Kidney epithelial cell (primary cell): ENCODE measurements around the gene CST5. TPM values are rescaled to one million over a fixed set of nuclear protein-coding genes. Genes with fewer than 3 reads are reported as not detected.

Experiments
- DNase-seq: peaks from one replicate; pipeline ENCODE4 v3.0.0-alpha.2; 2010; ENCODE audit warnings: low read depth
- H3K27me3 ChIP-seq: 2 replicates; pipeline ENCODE4 v1.6.0; 2011; ENCODE audit warnings: low read length; ENCODE audit not compliant: control insufficient read depth, insufficient read depth
- H3K36me3 ChIP-seq: 2 replicates; pipeline ENCODE4 v1.5.1; 2011; ENCODE audit warnings: low read length; ENCODE audit not compliant: control insufficient read depth, insufficient read depth
- H3K4me3 ChIP-seq: 2 replicates; pipeline ENCODE4 v1.5.1; 2011; ENCODE audit warnings: low read depth, mild to moderate bottlenecking, control low read depth, low read length
- CTCF ChIP-seq: IDR thresholded peaks from 2 replicates; pipeline ENCODE4 v1.5.1; 2011; ENCODE audit warnings: mild to moderate bottlenecking, moderate library complexity, low read length, control low read depth, inconsistent platforms; ENCODE audit not compliant: insufficient read depth, poor library complexity, severe bottlenecking
- total RNA-seq: library from RNA; depleted of rRNA; stranded (reverse); fragments of >200 nt; gene quantifications from 2 replicates; pipeline ENCODE4 v1.2.3, GENCODE V29; 2015

The CST5 gene
- total RNA-seq, 1 donor from 2014 or later, result 2.6 TPM

GRCh38 chr20:23925789-23926525 lies 46.4 kb upstream of the CST5 start:
- no peak for TF ChIP-seq CTCF
- H3K4me3 ChIP-seq, result no peak overlapping the region
- no peaks in the 10 kb centered on the region for H3K36me3 ChIP-seq
- H3K27me3 ChIP-seq, result no peaks in the 10 kb centered on the region
- DNase-seq, result no peak

GRCh38 chr20:23924751-23925150 lies 45.2 kb upstream of the CST5 start:
- no peaks in the 10 kb centered on the region for H3K27me3 ChIP-seq
- no peak for DNase-seq
- no peak overlapping the region for H3K4me3 ChIP-seq
- no peak for TF ChIP-seq CTCF
- no peaks in the 10 kb centered on the region for H3K36me3 ChIP-seq

- DNase-seq, result no peak
These were observed 44.4 kb upstream of the CST5 start for GRCh38 chr20:23923891-23924435.

GRCh38 chr20:23923311-23923710 lies 43.8 kb upstream of the CST5 start:
- no peak for DNase-seq
- no peaks in the 10 kb centered on the region for H3K36me3 ChIP-seq
- no peaks in the 10 kb centered on the region for H3K27me3 ChIP-seq
- TF ChIP-seq CTCF, result no peak
- H3K4me3 ChIP-seq, result no peak overlapping the region

More at GRCh38 chr20:23923891-23924435, 44.4 kb upstream of the CST5 start:
- Histone ChIP-seq H3K4me3 (no peak overlapping the region), H3K36me3 (no peaks in the 10 kb centered on the region), H3K27me3 (no peaks in the 10 kb centered on the region)
- no peak for TF ChIP-seq CTCF

GRCh38 chr20:23920408-23921325 lies 41.1 kb upstream of the CST5 start:
- H3K4me3 ChIP-seq, result no peak overlapping the region
- H3K36me3 ChIP-seq, result no peaks in the 10 kb centered on the region
- no peak for TF ChIP-seq CTCF
- DNase-seq, result no peak
- peaks cover 5% of the 10 kb centered on the region for H3K27me3 ChIP-seq
